ENCODE data around the gene MYO3A.

Gene MYO3A, protein sequence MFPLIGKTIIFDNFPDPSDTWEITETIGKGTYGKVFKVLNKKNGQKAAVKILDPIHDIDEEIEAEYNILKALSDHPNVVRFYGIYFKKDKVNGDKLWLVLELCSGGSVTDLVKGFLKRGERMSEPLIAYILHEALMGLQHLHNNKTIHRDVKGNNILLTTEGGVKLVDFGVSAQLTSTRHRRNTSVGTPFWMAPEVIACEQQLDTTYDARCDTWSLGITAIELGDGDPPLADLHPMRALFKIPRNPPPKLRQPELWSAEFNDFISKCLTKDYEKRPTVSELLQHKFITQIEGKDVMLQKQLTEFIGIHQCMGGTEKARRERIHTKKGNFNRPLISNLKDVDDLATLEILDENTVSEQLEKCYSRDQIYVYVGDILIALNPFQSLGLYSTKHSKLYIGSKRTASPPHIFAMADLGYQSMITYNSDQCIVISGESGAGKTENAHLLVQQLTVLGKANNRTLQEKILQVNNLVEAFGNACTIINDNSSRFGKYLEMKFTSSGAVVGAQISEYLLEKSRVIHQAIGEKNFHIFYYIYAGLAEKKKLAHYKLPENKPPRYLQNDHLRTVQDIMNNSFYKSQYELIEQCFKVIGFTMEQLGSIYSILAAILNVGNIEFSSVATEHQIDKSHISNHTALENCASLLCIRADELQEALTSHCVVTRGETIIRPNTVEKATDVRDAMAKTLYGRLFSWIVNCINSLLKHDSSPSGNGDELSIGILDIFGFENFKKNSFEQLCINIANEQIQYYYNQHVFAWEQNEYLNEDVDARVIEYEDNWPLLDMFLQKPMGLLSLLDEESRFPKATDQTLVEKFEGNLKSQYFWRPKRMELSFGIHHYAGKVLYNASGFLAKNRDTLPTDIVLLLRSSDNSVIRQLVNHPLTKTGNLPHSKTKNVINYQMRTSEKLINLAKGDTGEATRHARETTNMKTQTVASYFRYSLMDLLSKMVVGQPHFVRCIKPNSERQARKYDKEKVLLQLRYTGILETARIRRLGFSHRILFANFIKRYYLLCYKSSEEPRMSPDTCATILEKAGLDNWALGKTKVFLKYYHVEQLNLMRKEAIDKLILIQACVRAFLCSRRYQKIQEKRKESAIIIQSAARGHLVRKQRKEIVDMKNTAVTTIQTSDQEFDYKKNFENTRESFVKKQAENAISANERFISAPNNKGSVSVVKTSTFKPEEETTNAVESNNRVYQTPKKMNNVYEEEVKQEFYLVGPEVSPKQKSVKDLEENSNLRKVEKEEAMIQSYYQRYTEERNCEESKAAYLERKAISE (N-terminal part only)

DNA sequence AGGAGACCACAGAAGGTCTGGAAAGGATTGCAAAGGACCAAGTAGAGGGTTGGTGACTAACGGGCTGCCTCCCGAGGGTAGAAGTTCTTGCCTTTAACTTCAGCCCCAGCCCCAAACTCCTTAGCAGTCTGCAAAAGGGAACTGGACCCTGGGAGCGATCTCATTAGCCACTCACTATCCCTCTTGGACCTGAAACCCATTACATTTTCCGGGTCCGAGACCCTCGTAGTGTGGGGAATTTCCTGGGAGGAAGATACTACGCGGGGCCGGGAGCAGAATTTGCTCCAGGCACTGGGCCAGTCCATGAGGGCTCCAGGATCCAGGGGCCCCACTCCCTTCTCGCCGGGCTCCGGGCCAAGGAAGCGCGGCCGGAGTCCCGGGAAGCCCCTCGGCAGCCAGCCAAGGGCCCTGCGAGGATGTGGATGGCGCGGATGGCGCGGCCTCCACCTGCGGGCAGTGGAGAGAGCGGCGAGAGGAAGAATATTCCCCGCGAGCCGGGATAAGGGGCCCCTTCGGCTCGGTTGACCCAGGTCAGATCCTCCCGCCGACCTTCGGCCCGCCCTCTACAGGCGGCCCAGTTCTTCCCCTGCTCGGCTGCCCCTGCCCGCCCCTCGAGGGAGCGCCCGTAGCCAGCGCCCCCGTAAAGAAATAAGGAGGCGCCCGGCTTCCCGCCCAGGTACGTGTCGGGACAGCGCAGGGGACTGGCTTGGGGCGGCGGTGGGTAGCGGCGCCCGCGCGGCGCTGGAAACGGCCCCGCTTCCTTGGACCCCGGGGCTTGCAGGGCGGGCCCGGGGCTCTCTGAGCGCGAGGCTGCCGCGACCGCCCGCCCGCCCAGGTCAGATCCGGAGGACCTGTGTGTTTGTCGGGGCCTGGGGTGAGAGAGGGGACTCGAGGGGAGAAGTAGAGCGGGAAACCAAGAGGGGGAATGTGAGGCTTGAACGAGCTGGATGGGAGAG, at the start of gene MYO3A:
Gene MYO3A, plus strand, starts transcription at position 577 of the 956 bp plus-strand sequence. CDS start 17,882 bp downstream, outside the sequence.
- peak; percentile 0 for TF ChIP-seq CTCF (IDR thresholded peaks at IDR 0.05; ENCODE audit: insufficient read depth, missing control alignments)
- DNase-seq (ENCODE audit: insufficient read length, low spot score) (peak; percentile 18), FAIRE-seq (no peak)

GRCh38 chr10:25888627-25889026, 45.4 kb upstream of the MYO3A start:
- no peak for FAIRE-seq
- TF ChIP-seq CTCF (IDR thresholded peaks at IDR 0.05; ENCODE audit: insufficient read depth, missing control alignments) = no peak
- no peak for DNase-seq (ENCODE audit: insufficient read length, low spot score)

DNA sequence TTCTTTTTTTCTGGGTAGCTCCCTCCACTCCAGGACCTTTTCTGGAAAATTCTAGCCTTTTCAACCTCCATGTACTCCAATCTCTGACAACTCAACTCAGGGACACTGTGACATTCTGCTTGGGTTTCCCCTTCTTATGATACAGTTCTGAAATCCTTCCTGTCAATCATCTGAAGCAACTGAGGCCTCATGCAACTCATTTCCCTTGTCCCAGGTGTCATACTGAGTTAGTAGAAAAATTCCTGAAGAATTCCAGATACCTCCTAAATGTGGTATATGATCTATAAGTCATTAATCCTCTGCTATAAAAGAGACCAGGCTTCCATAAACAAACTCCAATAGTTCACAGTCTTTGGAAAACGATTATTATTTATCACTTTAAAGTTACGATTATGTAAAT, 43.0 kb upstream of the MYO3A start:
- TF ChIP-seq CTCF (IDR thresholded peaks at IDR 0.05; ENCODE audit: insufficient read depth, missing control alignments) = no peak
- FAIRE-seq (no peak), DNase-seq (ENCODE audit: insufficient read length, low spot score) (no peak)

DNA sequence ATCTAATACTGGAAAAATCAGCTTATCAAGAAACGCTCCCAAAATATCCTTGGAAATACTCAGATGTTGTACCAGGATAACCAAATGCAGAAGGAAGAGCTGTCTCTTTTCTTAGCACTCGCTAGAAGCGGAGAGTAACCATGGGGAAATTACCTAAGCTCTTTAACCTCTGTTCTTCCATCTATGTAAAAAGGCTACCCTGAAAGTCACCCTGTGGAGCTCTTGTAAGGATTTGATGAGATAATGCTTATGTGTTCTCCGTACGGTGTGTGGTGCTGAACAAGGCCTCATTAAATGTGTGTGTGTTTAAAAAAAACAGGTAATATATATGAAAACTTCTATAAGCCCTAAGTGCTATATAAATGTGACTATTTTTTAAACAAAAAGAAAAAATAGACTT, 38.2 kb upstream of the MYO3A start:
- DNase-seq (ENCODE audit: insufficient read length, low spot score) (no peak), FAIRE-seq (no peak)
- TF ChIP-seq CTCF (IDR thresholded peaks at IDR 0.05; ENCODE audit: insufficient read depth, missing control alignments) = no peak

DNA sequence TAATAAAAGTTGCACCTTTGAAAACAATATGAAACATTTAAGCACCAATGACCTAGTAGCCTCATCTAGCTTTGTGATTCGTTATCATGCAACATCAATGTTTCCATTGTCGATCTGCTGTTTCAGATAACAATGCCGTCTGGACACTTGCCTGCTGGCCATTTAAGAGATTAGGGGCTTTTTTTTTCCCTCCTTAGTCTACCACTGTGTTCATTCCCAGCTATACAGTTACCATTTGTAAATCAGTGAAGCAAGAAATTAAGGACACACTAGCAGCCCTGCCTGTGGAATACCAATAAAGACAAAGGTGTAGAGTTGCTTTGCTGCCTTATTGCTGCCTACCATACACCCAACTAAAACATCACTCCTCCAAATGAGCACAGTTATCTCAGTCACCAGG, 37.6 kb upstream of the MYO3A start:
- FAIRE-seq (no peak), DNase-seq (ENCODE audit: insufficient read length, low spot score) (no peak)
- no peak for TF ChIP-seq CTCF (IDR thresholded peaks at IDR 0.05; ENCODE audit: insufficient read depth, missing control alignments)

DNA sequence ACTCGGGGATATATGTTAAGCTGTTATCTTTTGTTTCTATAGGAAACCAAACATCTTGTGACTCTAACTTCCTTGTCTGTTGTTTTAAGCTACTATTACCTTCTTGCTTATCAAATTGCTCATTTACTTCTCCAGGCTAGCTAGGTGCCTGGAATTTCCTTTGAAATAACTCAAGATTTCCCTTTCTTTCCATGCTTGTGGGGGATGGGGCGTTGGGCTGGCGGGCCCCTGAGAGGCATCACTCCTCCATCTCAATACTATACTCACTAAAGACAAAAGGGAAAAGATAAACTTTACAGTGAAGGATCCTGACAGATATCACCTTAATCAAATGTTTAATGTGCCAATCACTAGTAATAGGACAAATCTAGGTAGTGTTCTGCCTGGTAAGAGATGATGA, 34.7 kb upstream of the MYO3A start:
- no peak for TF ChIP-seq CTCF (IDR thresholded peaks at IDR 0.05; ENCODE audit: insufficient read depth, missing control alignments)
- no peak for DNase-seq (ENCODE audit: insufficient read length, low spot score)
- no peak for FAIRE-seq

Measured in D721Med (cell line).